GM18951 (cell line): Measurements from ENCODE around the gene LRRC14B.
"Not testable (repeated sequence)": the region's sequence is repeated elsewhere in the genome, so short reads cannot be mapped to it uniquely, and the experiment has no call there.

Experiments
- POLR2A ChIP-seq: IDR thresholded peaks from 4 replicates; pipeline ENCODE4 v1.6.1; 2011; ENCODE audit warnings: mild to moderate bottlenecking; ENCODE audit not compliant: insufficient read length, insufficient read depth; ENCODE audit errors: extremely low read depth
- in situ Hi-C: fragments of 300-500 bp; cut with MboI; formaldehyde crosslinking; loops from one replicate; pipeline ENCODE4 v1.12.0; 2022; ENCODE audit warnings: low sequenced_read_pairs, mixed read lengths, inconsistent platforms; ENCODE audit not compliant: unreplicated experiment

The LRRC14B gene

DNA sequence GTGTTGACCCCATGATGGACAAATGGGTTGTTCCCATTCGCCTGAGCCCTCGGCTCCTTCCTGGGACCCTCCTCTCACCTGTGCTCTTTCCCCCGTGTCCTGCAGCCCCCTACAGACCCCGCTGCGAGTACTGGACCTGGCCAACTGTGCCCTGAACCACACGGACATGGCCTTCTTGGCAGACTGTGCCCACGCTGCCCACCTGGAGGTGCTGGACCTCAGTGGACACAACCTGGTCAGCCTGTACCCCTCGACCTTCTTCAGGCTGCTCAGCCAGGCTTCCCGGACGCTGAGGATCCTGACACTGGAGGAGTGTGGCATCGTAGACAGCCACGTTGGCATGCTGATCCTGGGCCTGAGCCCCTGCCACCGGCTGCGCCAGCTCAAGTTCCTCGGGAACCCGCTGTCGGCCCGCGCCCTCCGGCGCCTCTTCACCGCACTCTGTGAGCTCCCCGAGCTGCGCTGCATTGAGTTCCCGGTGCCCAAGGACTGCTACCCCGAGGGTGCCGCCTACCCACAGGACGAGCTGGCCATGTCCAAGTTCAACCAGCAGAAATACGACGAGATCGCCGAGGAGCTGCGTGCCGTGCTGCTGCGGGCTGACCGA is 3.4 kb downstream of the LRRC14B start:
- no peak for TF ChIP-seq POLR2A
- in situ Hi-C loops, result no loop called here

DNA sequence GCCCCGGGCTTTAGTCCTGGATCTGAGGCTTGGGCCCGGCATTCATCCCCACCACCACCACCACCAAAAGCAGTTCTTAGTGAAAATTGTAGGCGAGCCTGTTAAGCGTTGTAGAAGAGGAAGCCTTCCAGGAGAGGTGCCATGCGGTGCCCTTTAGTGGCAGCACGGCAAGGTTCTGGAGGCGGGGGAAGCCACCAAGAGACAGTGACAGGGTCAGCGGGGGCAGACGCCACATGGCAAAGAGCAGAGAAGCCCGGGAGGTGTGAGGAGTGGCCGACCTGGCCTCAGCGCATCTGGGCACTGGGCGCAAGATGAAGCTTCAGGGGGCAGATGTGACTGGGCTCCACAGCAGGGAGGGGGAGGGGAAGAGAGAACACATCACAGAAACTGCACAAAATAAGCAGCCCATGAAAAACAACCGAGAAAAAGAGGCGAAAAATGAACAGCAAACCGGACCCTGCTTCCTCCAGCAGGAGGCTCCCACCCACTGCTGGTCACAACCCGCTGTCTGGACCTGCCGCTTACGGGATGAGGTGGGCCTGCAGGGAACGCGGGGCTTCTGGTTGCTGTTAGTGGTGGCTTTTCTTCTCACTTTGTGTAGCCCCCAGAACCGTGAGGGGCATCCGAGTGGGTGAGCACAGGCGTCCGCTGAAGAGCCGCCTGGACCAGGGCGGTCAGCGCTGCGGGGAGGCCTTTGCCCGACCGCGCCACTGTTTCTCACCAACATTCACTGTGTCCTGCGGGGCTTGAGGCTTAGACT is 4.3 kb downstream of the LRRC14B start:
- TF ChIP-seq POLR2A, result no peak
- in situ Hi-C loops, result no loop called here

DNA sequence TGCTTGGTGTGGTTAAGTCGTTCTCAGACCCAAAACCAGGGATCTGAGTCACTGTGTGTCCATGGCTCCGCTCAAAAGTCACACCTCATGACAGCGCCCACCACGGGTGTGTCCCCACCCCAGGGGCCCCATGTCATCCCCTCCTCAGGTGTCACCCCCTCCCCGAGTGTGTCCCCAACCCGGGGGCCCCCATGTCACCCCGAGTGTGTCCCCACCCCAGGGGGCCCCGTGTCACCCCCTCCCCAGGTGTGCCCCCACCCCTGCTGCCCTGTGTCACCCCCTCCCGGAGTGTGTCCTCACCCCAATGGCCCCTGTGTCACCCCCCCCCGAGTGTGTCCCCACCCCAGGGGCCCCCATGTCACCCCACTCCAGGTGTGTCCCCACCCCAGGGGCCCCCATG is 5.1 kb downstream of the LRRC14B start:
- in situ Hi-C loops, result no loop called here
- no peak for TF ChIP-seq POLR2A

DNA sequence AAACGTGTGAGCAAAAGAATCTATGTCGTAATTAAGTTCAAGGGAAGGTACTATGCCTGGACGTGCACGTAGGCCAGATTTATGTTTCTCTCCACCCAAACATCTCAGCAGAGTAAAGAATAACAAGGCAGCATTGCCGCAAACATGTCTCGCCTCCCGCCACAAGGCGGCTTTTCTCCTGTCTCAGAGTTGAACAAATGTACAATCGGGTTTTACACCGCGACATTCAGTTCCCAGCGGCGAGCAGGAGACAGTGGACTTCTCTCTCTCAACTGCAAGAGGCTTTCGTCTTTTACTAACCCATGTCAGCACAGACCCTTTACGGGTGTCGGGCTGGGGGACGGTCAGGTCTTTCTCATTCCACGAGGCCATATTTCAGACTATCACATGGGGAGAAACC is 5.7 kb downstream of the LRRC14B start:
- in situ Hi-C loops, result not testable (repeated sequence)

DNA sequence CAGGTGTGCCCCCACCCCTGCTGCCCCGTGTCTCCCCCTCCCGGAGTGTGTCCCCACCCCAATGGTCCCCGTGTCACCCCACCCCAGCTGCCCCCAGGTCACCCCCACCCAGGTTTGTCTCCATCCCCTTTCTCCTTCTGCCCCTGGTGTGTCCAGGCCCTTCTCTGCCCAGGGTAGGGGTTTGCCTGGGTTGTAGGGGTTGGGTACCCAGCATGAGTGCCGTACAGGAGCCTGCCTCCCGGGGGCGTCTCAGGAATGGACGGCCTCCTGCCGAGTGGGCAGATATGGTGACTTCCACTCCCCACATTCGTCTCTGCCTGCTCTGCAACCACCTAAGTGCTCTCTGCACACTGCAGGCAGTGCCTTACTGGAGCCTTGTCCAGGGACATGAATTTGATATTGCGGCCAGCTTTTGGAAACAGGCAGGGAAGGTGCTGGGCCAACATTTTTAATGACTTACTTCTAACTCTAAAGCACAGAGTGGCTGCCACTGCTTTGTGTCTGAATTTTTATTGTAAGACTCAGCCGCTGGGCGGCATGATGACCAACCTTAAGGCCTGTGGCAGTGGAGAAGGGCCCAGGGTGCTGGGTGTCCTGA is 6.7 kb downstream of the LRRC14B start:
- in situ Hi-C loops, result no loop called here
- no peak for TF ChIP-seq POLR2A

DNA sequence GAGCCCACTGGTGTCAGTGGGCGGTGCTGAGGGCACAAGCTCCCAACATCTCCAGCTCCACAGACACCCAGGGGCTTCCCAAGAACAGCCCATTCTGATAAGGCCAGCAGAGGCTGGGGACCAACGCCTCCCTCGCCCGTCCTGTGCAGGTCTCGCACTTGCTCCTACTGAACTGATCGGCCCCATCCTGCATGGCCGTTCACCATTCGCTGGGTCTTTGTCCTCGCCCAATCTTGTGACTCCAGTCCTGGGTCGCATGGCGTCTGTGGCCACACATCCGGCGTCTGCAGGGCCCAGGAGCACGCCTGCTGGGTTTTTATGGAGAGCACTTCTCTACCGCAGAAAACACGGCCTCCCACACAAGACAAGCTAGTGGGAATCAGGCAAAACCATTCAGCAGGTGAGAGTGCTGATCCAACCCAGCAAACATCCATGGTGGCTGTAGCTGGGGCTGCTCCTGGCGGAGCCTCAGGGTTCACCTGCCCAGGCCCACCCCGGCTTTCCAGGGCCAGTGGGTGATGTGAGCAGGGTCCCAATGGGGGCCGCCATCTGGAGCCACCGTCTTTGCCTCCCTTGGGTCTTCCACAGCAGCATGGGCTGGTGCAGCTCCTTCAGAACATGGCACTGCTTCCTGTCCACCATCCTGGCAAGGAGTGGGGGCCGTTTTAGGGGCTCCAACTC is 7.4 kb downstream of the LRRC14B start:
- no peak for TF ChIP-seq POLR2A
- in situ Hi-C loops, result no loop called here

DNA sequence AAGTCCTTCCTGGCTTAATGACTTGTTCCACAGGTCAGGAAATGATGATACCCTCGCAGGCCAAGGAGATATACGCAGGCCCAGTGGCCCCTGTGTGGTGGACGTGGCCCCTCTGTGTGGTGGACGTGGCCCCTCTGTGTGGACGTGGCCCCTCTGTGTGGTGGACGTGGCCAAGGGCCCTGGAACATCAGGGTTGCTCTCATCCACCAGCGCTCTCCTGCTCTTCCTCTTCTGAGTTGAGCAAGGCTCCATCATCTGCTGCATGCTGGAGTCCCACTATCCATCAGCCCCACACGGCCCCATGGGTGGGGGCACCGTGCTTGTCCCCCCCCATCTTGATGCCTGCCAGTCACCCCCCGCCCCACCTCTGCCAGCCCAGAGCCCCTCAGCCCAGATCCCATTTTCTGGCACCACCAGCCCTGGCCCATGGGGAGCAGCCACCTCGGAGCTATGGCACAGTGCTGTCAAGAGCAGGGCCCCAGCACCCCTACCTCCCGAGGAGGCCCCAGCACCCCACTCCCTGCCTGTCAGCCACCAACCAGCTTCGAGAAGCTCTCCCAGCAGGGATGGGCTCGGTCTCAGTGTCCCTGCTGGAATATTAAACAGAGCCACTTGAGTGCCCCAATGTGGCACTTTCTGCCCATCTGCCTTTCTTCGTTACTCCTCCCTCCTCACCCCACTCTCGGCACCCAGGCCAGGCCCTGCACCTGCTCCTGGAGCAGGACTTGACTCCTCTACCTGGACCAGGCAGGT is 8.1 kb downstream of the LRRC14B start:
- TF ChIP-seq POLR2A, result no peak
- in situ Hi-C loops, result no loop called here

DNA sequence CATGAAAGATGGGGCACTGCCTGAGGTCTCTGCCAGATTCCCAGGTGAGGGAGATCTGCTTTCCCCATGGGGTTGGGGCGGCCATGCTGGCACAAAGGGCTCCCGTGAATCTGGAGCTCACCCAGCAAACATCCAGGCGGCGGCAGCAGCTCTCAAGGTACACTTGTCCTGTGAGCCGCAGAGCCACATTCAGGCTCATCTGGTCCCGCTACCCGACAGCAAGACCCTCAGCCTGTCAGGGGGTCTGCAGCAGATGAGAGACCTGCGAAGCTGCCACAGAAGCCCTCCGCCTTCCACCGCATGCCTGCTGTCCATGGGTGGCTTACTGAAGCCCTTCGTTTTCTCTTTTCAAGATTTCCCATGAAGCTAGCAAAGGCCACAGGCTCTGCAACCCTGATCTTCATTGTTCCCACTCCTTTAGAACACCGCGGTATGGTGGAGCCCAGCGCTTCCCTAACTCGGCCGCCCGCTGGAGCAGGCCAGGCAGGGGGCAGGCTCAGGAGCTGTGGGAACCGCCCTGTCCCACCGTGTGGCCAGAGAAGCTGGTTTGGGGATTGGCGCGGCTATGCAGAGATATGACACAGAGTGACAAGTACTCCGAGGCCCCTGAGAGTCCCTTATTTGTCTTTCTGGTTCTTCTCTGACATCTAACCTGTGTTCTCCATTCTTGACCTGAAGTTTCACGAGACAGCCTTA is 8.8 kb downstream of the LRRC14B start:
- no peak for TF ChIP-seq POLR2A
- in situ Hi-C loops, result no loop called here

DNA sequence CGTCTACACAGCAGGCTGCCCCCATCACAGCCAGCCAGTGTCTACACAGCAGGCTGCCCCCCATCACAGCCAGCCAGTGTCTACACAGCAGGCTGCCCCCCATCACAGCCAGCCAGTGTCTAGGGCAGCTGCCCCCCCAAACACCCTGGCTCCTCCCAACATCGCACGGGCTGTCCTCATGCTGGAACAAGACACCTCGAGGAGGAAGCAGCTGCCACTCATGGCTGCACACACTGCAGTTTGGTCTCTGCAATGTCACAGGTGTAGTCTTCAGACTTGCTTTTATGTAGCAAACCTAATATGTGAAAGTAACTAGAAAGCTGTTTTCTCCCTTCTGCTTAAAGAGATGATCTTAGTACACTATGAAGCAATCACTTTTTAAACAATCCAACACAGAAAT is 9.7 kb downstream of the LRRC14B start:
- in situ Hi-C loops, result no loop called here
- no peak for TF ChIP-seq POLR2A

DNA sequence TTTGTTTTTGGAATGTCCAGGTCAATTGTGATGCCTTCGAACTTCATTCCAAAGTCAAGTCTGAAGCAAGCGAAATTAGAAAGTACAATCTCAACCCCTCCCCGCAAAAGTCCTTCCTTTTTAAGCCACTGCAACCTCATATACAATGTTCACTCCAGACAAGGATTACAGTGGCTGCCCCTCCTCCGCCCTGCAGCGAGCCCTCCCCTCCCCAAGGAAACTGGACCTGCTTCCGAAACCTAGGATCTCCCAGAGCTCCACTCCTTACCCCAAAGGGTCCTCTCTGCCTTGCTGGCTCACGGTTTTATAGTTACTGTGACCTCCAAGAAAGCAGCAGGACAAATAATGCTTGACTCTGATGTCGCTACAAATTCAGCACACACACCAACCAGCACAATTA is 10.4 kb downstream of the LRRC14B start:
- no peak for TF ChIP-seq POLR2A
- in situ Hi-C loops, result no loop called here

DNA sequence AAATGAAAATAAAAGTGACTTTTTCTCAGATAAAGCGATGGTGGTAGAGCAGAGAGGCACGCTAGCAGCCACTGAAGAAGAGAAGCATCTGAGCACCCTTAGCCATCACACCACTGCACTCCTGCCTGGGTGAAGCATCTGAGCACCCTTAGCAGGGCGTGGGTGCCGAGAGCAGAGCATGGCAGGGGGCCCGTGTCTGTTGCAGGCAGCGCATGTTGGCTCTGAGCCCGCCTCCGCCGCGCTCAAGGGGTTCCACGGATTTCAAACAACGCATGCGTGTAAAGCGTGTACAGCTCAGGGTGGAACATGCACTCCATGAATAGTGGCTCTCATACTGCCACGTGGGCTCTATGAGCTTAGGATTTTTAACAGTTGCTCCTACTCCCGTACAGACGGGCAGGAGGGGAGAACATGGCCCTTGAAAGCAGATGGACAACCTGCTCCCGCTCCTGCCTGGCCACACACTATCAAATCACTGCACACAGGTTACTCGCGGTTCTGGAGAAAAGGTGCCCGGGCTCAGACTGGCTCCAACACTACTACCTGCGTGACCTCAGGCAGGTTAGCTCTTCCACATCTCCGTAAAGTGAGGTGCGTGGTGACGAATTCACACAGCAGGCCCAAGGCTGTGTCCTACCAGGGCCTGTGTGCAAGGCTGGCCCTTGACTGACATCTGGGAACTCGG is 12.1 kb downstream of the LRRC14B start:
- in situ Hi-C loops, result no loop called here
- no peak for TF ChIP-seq POLR2A

DNA sequence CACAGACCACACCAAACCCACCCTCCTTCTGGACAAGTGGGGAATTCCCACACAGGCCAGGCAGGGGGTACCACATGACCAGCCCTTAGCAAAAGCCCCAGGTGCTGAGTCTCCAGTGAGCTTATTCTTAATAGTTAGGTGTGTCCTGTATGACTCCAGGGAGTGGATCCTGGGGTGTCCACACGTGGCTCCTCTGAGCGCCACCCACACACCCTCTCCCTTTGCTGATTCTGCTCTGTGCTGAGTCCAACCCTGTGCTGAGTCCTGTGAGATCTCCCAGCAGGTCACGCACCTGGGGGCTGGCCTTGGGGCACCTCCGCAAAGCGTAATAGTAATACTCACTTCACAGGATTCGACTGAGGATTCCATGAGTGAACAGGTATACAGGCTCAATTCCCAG is 12.7 kb downstream of the LRRC14B start:
- TF ChIP-seq POLR2A, result no peak
- in situ Hi-C loops, result no loop called here

DNA sequence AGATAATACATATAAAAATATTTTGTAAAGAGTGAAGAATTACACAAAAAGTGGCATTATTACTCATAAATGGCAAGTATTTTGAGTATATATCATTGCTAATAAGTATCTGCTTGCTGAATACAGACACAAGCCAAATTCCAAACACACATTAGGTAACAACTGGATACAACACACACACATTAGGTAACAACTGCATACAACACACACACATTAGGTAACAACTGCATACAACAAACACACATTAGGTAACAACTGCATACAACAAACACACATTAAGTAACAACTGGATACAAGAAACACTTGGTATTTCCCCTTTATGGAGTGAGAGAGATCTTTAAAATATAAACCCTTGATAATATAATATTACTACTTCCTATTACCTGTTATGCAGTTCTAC is 13.2 kb downstream of the LRRC14B start:
- in situ Hi-C loops, result no loop called here

More for the DNA sequence above, 13.2 kb downstream of the LRRC14B start:
- no peak for TF ChIP-seq POLR2A
